Activated naive CD8-positive, alpha-beta T cell treated with anti-CD3 and anti-CD28 coated beads for 36 hours (primary cell): ENCODE data around the gene BGN. TPM values are rescaled to one million over a fixed set of nuclear protein-coding genes. Genes with fewer than 3 reads are reported as not detected.

Experiments used
- DNase-seq: peaks from one replicate; pipeline ENCODE4 v3.0.0; 2021
- H3K27ac Mint-ChIP-seq: one replicate; pipeline ENCODE4 v1.8.0; 2022; ENCODE audit warnings: mild to moderate bottlenecking, moderate library complexity, mixed read lengths
- H3K27me3 Mint-ChIP-seq: one replicate; pipeline ENCODE4 v1.8.0; 2022; ENCODE audit warnings: mild to moderate bottlenecking, mixed read lengths
- H3K36me3 Mint-ChIP-seq: one replicate; pipeline ENCODE4 v1.8.0; 2021; ENCODE audit warnings: mild to moderate bottlenecking, mixed read lengths
- H3K4me1 Mint-ChIP-seq: one replicate; pipeline ENCODE4 v1.8.0; 2021; ENCODE audit warnings: mixed read lengths
- H3K4me3 Mint-ChIP-seq: one replicate; pipeline ENCODE4 v1.8.0; 2022; ENCODE audit warnings: mild to moderate bottlenecking, moderate library complexity, mixed read lengths
- H3K9me3 Mint-ChIP-seq: one replicate; pipeline ENCODE4 v1.8.0; 2022; ENCODE audit warnings: mixed read lengths
- total RNA-seq, 2 experiments: library from RNA; stranded (reverse); gene quantifications; one replicate each; pipeline ENCODE4 v1.2.3, GENCODE V29; 2021

The BGN gene
- total RNA-seq, 2 experiments from 2014 or later, result not detected

- Mint-ChIP-seq H3K4me3 (no peak overlapping the region), H3K9me3 (no peaks in the 10 kb centered on the region), H3K27me3 (peaks cover 40% of the 10 kb centered on the region), H3K27ac (no peak overlapping the region), H3K4me1 (no peaks in the 10 kb centered on the region), H3K36me3 (no peaks in the 10 kb centered on the region)
- DNase-seq, result no peak
Measured at GRCh38 chrX:153519569-153520286, 24.9 kb downstream of the BGN start.

GRCh38 chrX:153520287-153520917, 25.6 kb downstream of the BGN start:
- Mint-ChIP-seq H3K27me3 (peaks cover 40% of the 10 kb centered on the region), H3K9me3 (no peaks in the 10 kb centered on the region), H3K4me3 (no peak overlapping the region), H3K4me1 (no peaks in the 10 kb centered on the region), H3K36me3 (no peaks in the 10 kb centered on the region), H3K27ac (no peak overlapping the region)
- DNase-seq, result no peak

- DNase-seq, result no peak
- Mint-ChIP-seq H3K4me3 (no peak overlapping the region), H3K4me1 (no peaks in the 10 kb centered on the region), H3K27me3 (peaks cover 36% of the 10 kb centered on the region), H3K9me3 (no peaks in the 10 kb centered on the region), H3K27ac (no peak overlapping the region), H3K36me3 (no peaks in the 10 kb centered on the region)
Measured at GRCh38 chrX:153521034-153521433, 26.3 kb downstream of the BGN start.

- DNase-seq, result no peak
- Mint-ChIP-seq H3K27me3 (peaks cover 24% of the 10 kb centered on the region), H3K4me1 (no peaks in the 10 kb centered on the region), H3K36me3 (no peaks in the 10 kb centered on the region), H3K4me3 (no peak overlapping the region), H3K27ac (no peak overlapping the region), H3K9me3 (no peaks in the 10 kb centered on the region)
Measured at GRCh38 chrX:153522259-153522658, 27.5 kb downstream of the BGN start.

DNA sequence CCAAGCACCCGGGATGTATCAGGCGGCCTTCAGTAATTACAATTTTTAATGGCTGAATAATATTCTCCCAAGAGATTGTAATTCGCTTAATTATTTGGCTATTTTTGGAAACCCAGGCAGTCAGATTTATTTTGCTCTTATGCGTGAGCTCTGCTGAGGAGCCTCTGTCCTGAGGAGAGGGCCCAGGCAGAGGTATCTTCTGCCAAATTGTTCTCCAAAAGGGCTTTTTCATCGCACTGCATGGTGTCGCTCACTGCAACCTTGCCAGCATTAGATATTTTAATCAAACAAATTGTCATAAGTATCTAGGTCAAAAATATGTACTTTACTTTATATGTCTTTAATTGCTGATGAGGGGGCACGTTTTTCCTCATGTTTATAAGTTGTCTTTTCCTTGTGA, 28.5 kb downstream of the BGN start:
- Mint-ChIP-seq H3K4me1 (no peaks in the 10 kb centered on the region), H3K4me3 (no peak overlapping the region), H3K27me3 (peaks cover 23% of the 10 kb centered on the region), H3K27ac (no peak overlapping the region), H3K9me3 (no peaks in the 10 kb centered on the region), H3K36me3 (no peaks in the 10 kb centered on the region)
- no peak for DNase-seq

GRCh38 chrX:153524234-153524633, 29.5 kb downstream of the BGN start:
- H3K36me3 Mint-ChIP-seq, result no peaks in the 10 kb centered on the region
- no peak overlapping the region for H3K4me3 Mint-ChIP-seq
- no peaks in the 10 kb centered on the region for H3K4me1 Mint-ChIP-seq
- H3K9me3 Mint-ChIP-seq, result no peaks in the 10 kb centered on the region
- H3K27me3 Mint-ChIP-seq, result peaks cover 13% of the 10 kb centered on the region
- DNase-seq, result no peak
- no peak overlapping the region for H3K27ac Mint-ChIP-seq

GRCh38 chrX:153525451-153525850, 30.7 kb downstream of the BGN start:
- no peaks in the 10 kb centered on the region for H3K36me3 Mint-ChIP-seq
- H3K9me3 Mint-ChIP-seq, result no peaks in the 10 kb centered on the region
- no peak for DNase-seq
- H3K27me3 Mint-ChIP-seq, result peaks cover 6% of the 10 kb centered on the region
- no peak overlapping the region for H3K27ac Mint-ChIP-seq
- H3K4me1 Mint-ChIP-seq, result no peaks in the 10 kb centered on the region
- H3K4me3 Mint-ChIP-seq, result no peak overlapping the region

- H3K9me3 Mint-ChIP-seq, result no peaks in the 10 kb centered on the region
- H3K4me1 Mint-ChIP-seq, result no peaks in the 10 kb centered on the region
- no peak for DNase-seq
- no peaks in the 10 kb centered on the region for H3K36me3 Mint-ChIP-seq
- no peak overlapping the region for H3K27ac Mint-ChIP-seq
- H3K4me3 Mint-ChIP-seq, result no peak overlapping the region
- H3K27me3 Mint-ChIP-seq, result peaks cover 6% of the 10 kb centered on the region
Measured at GRCh38 chrX:153526042-153526441, 31.3 kb downstream of the BGN start.

GRCh38 chrX:153526801-153527200, 32.0 kb downstream of the BGN start:
- H3K4me3 Mint-ChIP-seq, result no peak overlapping the region

GRCh38 chrX:153527208-153527607, 32.4 kb downstream of the BGN start:
- Mint-ChIP-seq H3K4me3 (no peak overlapping the region), H3K27me3 (no peaks in the 10 kb centered on the region), H3K9me3 (no peaks in the 10 kb centered on the region), H3K4me1 (no peaks in the 10 kb centered on the region), H3K36me3 (no peaks in the 10 kb centered on the region), H3K27ac (no peak overlapping the region)
- no peak for DNase-seq

More at GRCh38 chrX:153526801-153527200, 32.0 kb downstream of the BGN start:
- no peak overlapping the region for H3K27ac Mint-ChIP-seq
- DNase-seq, result no peak
- no peaks in the 10 kb centered on the region for H3K4me1 Mint-ChIP-seq
- H3K9me3 Mint-ChIP-seq, result no peaks in the 10 kb centered on the region
- no peaks in the 10 kb centered on the region for H3K36me3 Mint-ChIP-seq
- H3K27me3 Mint-ChIP-seq, result peaks cover 3% of the 10 kb centered on the region

DNA sequence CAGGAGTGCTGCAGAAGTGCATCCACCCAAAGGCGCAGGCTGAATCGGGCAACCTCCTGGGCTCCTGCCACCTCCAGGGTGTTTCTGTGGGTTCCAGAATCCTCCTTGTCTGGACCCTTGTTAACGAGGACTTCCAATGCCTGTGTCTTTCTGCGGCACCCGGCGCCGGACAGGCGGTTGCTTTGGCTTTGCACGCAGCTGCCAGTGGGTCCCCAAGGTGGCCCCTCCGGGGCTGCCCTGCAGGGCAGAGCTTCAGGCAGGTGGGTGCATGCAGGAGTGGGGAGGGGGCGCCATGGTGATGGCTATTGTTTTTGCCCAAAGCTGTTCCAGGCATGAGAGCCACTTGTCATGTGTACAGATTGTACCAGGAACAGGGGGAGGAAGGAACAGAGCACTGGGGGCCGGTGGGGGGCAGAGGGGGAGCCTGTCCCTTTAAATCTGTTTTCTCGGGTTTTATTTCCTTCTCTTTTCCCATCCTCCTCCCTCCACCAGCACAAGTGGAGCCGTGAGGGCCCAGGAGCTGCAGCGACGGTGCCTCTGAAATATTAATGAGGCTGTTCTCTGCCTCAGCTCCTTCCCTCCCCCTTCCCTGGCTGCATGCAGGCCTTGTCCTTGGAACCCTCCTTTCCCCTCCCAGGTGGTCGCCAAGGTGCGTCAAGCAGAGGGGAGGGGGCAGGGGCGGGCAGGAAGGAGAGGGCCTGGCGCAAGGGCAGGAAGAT, 35.8 kb downstream of the BGN start:
- no peaks in the 10 kb centered on the region for H3K9me3 Mint-ChIP-seq
- H3K4me1 Mint-ChIP-seq, result no peaks in the 10 kb centered on the region
- H3K27me3 Mint-ChIP-seq, result no peaks in the 10 kb centered on the region
- DNase-seq, result no peak
- no peaks in the 10 kb centered on the region for H3K36me3 Mint-ChIP-seq
- no peak overlapping the region for H3K27ac Mint-ChIP-seq
- no peak overlapping the region for H3K4me3 Mint-ChIP-seq

- H3K27me3 Mint-ChIP-seq, result no peaks in the 10 kb centered on the region
- no peaks in the 10 kb centered on the region for H3K36me3 Mint-ChIP-seq
- H3K4me1 Mint-ChIP-seq, result no peaks in the 10 kb centered on the region
- no peaks in the 10 kb centered on the region for H3K9me3 Mint-ChIP-seq
- no peak overlapping the region for H3K4me3 Mint-ChIP-seq
- no peak for DNase-seq
- no peak overlapping the region for H3K27ac Mint-ChIP-seq
Measured at GRCh38 chrX:153533091-153533490, 38.3 kb downstream of the BGN start.

DNA sequence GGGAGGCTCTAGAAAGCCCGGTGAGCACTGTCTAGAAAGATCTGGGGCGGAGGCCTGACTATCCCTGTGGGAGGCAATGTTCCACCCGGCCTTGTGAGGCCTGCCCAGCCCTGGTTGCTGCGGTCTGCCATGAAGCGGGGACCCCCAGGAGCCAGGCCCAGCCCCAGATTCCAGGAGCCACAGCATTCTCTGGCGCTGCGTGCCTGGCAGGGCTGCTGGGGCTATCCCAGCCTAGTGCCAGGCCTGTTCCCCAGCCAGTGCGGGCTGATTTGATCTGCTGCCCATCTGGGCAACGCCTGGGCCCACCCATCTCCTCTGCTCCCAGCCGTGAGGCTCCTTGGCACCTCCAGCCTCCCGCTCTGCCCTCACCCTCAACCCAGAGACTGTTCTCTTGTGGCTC, 42.3 kb downstream of the BGN start:
- Mint-ChIP-seq H3K27me3 (no peaks in the 10 kb centered on the region), H3K27ac (no peak overlapping the region), H3K4me1 (no peaks in the 10 kb centered on the region), H3K36me3 (no peaks in the 10 kb centered on the region), H3K4me3 (no peak overlapping the region), H3K9me3 (no peaks in the 10 kb centered on the region)
- DNase-seq, result no peak

GRCh38 chrX:153537526-153538295, 42.9 kb downstream of the BGN start:
- Mint-ChIP-seq H3K9me3 (no peaks in the 10 kb centered on the region), H3K36me3 (no peaks in the 10 kb centered on the region), H3K27ac (no peak overlapping the region), H3K27me3 (no peaks in the 10 kb centered on the region), H3K4me1 (no peaks in the 10 kb centered on the region), H3K4me3 (no peak overlapping the region)
- DNase-seq, result no peak

GRCh38 chrX:153538424-153538823, 43.6 kb downstream of the BGN start:
- H3K36me3 Mint-ChIP-seq, result no peaks in the 10 kb centered on the region
- H3K4me3 Mint-ChIP-seq, result no peak overlapping the region

More at GRCh38 chrX:153538424-153538823, 43.6 kb downstream of the BGN start:
- no peak overlapping the region for H3K27ac Mint-ChIP-seq
- no peaks in the 10 kb centered on the region for H3K4me1 Mint-ChIP-seq
- DNase-seq, result no peak
- no peaks in the 10 kb centered on the region for H3K9me3 Mint-ChIP-seq
- no peaks in the 10 kb centered on the region for H3K27me3 Mint-ChIP-seq
